Endothelial cell of umbilical vein (primary cell): ENCODE measurements around the gene DNAJC8.

Source experiments
- EZH2 ChIP-seq: IDR thresholded peaks from 2 replicates; pipeline ENCODE4 v1.6.1; 2012; ENCODE audit warnings: borderline replicate concordance, low read depth, mild to moderate bottlenecking, moderate library complexity, low read length, inconsistent platforms; ENCODE audit not compliant: severe bottlenecking
- MYC ChIP-seq: IDR thresholded peaks from one replicate; pipeline ENCODE4 v1.6.1; 2011; ENCODE audit warnings: mild to moderate bottlenecking, low read depth, low read length
- POLR2A ChIP-seq: IDR thresholded peaks from 2 replicates; pipeline ENCODE4 v1.6.1; 2012; ENCODE audit warnings: low read depth, mild to moderate bottlenecking, control low read depth, low read length
- POLR2AphosphoS5 ChIP-seq: IDR thresholded peaks from 2 replicates; pipeline ENCODE4 v1.6.1; 2012; ENCODE audit warnings: low read depth, mild to moderate bottlenecking, control low read depth, low read length, moderate library complexity; ENCODE audit not compliant: insufficient read depth
- TF ChIP-seq, protein P1 (sequence below), 2 donors: IDR thresholded peaks; 1 replicate in 1 of 2; 2 replicates in 1 of 2; pipeline ENCODE4 v1.5.1; 2011; ENCODE audit warnings: low read length in 2 of 2, mild to moderate bottlenecking in 2 of 2, moderate library complexity in 2 of 2, control low read depth in 1 of 2, inconsistent platforms in 1 of 2, low read depth in 1 of 2; ENCODE audit not compliant: insufficient read depth in 1 of 2; ENCODE audit errors: extremely low read depth in 1 of 2

GRCh38 chr1:28233264-28233606, 406 bp upstream of the DNAJC8 start:
- no peak for TF ChIP-seq EZH2
- TF ChIP-seq POLR2A = no peak
- TF ChIP-seq, protein P1, sequence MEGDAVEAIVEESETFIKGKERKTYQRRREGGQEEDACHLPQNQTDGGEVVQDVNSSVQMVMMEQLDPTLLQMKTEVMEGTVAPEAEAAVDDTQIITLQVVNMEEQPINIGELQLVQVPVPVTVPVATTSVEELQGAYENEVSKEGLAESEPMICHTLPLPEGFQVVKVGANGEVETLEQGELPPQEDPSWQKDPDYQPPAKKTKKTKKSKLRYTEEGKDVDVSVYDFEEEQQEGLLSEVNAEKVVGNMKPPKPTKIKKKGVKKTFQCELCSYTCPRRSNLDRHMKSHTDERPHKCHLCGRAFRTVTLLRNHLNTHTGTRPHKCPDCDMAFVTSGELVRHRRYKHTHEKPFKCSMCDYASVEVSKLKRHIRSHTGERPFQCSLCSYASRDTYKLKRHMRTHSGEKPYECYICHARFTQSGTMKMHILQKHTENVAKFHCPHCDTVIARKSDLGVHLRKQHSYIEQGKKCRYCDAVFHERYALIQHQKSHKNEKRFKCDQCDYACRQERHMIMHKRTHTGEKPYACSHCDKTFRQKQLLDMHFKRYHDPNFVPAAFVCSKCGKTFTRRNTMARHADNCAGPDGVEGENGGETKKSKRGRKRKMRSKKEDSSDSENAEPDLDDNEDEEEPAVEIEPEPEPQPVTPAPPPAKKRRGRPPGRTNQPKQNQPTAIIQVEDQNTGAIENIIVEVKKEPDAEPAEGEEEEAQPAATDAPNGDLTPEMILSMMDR (IDR thresholded peaks at IDR 0.05; ENCODE audit: extremely low read depth in 1 of 2, insufficient read depth in 1 of 2, low read depth in 1 of 2, low read length in 2 of 2) = no peak
- no peak for TF ChIP-seq POLR2AphosphoS5
- TF ChIP-seq MYC = no peak
